GM20000 (cell line): ENCODE results near the gene SPTB.

Experiments used
- DNase-seq: peaks from one replicate; pipeline ENCODE4 v3.0.0; 2012; ENCODE audit warnings: low spot score
- TF ChIP-seq, protein P1 (sequence below): IDR thresholded peaks from 2 replicates; pipeline ENCODE4 v1.5.1; 2012; ENCODE audit warnings: mild to moderate bottlenecking, control low read depth; ENCODE audit errors: extremely low read depth, missing control alignments

SPTB gene

DNA sequence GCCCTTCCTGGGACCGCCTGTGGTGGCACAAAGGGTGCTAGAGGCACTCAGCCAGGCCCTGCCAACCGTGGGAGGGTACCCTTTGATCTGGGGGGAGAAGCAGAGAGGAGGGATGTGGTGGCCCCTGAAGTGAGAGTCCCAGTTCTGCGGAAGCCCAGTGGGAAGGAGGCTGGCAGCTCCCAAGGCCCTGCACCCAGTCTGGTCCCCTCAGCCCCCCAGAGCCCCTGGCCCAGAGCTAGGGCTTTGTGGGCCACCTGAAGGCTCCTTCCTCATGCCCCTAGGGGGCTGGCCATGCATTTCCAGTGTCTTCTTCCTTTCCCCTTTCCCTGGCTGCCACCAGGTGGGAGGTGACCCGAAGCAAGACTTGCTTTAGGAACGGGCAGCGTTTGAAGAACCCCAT lies 131.2 kb downstream of the SPTB start:
- no peak for DNase-seq

DNA sequence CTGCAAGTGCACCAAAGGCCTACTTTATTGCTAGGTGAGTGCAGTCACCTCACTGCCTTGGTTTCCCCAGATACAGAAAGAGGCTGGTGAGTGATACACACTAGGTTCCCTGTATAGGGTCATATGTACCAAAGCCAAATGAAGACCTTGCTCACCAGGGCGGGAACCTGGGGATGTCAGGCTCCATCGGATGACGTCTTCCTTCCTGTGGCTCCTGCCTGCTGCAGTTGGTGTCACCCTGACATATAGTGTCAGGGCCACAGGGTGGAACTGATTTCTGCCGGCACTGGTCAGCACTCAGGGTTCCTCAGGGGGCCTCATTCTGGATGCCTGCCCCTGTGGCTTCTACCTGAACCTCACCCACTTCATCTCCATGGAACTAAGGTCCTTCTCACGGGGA lies 132.4 kb downstream of the SPTB start:
- no peak for DNase-seq
- TF ChIP-seq, protein P1, sequence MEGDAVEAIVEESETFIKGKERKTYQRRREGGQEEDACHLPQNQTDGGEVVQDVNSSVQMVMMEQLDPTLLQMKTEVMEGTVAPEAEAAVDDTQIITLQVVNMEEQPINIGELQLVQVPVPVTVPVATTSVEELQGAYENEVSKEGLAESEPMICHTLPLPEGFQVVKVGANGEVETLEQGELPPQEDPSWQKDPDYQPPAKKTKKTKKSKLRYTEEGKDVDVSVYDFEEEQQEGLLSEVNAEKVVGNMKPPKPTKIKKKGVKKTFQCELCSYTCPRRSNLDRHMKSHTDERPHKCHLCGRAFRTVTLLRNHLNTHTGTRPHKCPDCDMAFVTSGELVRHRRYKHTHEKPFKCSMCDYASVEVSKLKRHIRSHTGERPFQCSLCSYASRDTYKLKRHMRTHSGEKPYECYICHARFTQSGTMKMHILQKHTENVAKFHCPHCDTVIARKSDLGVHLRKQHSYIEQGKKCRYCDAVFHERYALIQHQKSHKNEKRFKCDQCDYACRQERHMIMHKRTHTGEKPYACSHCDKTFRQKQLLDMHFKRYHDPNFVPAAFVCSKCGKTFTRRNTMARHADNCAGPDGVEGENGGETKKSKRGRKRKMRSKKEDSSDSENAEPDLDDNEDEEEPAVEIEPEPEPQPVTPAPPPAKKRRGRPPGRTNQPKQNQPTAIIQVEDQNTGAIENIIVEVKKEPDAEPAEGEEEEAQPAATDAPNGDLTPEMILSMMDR = no peak

More for the DNA sequence above, 131.2 kb downstream of the SPTB start:
- TF ChIP-seq, protein P1 = no peak

DNA sequence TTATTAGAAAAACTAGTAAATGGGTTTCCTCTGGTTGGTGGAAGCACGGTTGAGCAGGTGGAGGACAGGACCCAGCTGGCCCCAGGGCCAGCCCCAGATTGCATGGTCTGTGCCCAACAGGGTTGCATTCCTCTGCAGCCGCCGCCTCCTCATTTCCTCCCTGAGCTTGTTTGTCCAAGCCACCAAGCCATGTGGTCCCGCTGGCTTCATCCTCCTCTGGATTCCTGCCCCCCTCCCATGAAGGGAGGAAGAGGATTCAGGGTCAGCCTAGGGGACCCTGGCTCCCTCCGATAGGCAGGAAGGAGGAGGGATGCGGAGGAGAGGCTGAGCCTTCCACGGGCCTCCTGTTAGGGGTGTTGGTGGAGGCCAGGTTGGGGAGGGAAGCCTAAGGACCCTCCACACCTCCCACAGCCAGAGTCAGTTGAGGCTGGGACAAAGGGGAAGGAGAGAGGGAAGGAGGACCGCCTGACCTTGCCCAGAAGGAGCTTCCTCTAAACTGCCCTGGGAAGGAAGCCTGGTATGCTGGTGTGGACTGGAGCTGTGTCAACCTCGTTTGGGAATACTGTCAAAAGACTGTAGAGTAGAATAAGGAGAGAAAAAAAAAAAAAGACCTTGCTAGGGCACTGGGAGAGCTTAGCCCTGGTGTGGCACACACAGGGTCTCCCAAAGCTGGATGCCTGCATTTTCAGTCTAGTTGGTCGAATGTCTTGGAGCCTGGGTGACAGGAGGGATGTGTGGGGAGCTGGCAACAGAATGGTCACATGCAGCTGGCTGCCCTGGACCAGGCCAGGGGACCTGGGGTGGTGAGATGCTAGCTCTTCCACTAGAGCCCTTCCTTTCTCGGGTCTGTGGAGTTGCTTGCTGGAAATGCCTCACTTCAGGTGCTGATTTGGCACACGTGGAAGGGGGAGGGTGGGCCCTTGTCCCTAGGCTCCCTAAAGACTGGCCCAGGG lies 133.1 kb downstream of the SPTB start:
- TF ChIP-seq, protein P1 = no peak
- DNase-seq = no peak

DNA sequence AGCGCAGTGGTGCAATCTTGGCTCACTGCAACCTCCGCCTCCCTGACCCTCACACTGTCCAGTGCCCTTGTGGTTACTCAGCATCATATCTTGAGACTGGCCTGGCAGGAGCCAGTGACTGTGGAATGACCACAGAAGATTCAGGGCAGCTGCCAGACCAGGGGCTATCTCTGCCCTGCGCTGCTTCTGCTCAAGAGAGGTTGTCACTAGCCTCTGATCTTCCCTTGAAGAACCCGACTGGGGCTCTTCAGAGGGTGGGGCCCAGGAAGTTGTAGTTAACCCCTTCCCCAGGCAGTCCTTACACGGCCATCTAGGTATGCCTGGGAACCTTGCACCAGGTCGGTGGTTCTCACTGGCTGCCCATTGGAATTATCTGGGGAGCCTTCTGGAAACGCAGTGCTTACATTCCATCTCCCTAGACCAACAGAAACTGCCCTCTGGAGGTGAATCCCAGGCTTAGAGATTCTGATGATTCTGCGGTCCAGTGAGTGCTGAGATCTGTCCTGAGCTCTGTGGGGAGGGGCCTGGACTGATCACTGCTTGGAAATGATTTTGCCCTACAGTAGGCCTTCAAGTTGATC lies 134.1 kb downstream of the SPTB start:
- TF ChIP-seq, protein P1 = no peak
- no peak for DNase-seq

DNA sequence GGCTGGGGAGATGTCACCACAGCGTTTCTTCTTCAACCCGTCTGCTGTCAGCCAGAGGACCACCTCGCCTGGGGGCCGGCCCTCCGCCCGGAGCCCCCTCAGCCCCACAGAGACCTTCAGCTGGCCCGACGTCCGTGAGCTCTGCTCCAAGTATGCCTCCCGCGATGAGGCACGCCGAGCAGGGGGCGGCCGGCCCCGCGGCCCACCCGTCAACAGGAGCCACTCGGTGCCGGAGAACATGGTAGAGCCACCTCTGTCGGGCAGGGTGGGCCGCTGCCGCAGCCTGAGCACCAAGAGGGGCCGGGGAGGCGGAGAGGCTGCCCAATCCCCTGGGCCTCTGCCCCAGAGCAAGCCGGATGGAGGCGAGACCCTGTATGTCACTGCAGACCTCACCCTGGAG lies 136.6 kb downstream of the SPTB start:
- no peak for DNase-seq
- TF ChIP-seq, protein P1 = no peak

DNA sequence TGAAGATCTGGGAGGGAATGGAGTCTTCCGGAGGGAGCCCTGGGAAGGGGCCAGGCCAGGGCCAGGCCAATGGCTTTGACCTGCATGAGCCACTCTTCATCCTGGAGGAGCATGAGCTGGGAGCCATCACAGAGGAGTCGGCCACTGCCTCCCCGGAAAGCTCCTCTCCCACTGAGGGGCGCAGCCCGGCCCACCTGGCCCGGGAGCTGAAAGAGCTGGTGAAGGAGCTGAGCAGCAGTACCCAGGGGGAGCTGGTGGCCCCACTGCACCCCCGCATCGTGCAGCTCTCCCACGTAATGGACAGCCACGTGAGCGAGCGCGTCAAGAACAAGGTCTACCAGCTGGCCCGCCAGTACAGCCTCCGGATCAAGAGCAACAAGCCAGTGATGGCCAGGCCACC lies 137.7 kb downstream of the SPTB start:
- TF ChIP-seq, protein P1 = no peak
- no peak for DNase-seq

DNA sequence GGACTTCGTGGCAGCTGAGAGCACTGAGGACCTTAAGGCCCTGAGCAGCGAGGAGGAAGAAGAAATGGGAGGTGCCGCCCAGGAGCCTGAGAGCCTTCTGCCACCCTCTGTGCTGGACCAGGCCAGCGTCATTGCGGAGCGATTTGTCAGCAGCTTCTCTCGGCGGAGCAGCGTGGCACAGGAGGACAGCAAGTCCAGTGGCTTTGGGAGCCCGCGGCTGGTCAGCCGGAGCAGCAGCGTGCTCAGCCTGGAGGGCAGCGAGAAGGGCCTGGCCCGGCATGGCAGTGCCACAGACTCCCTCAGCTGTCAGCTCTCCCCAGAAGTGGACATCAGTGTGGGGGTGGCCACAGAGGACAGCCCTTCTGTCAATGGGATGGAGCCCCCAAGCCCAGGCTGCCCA lies 138.5 kb downstream of the SPTB start:
- no peak for DNase-seq
- TF ChIP-seq, protein P1 = no peak
